ENCODE measurements around the gene LRFN3. TPM values are rescaled to one million over a fixed set of nuclear protein-coding genes. Genes with fewer than 3 reads are reported as not detected.

Gene LRFN3
- total and polyA plus RNA-seq, 10 of the 15 experiments (the other 5 are each of a cell fraction or from before 2014, with no cell fraction given), result 0.02 to 7.3 (median 2.0) TPM; not detected in 1

DNA sequence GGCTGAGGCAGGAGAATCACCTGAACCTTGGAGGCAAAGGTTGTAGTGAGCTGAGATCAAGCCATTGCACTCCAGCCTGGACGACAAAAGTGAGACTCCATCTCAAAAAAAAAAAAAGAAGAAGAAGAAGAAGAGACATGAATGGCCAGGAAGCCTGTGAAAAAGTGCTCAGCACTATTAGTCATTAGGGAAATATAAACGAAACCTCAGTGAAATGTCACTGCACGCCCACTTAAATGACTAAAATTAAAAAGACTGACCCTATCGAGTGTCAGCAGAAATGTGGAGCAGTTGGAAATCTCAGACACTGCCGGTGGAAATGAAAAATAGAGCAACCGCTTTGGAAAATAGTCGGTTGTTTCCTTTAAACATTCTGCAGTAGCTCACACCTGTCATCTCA lies 22.6 kb upstream of the LRFN3 start (continued):
- TF ChIP-seq, protein P1, sequence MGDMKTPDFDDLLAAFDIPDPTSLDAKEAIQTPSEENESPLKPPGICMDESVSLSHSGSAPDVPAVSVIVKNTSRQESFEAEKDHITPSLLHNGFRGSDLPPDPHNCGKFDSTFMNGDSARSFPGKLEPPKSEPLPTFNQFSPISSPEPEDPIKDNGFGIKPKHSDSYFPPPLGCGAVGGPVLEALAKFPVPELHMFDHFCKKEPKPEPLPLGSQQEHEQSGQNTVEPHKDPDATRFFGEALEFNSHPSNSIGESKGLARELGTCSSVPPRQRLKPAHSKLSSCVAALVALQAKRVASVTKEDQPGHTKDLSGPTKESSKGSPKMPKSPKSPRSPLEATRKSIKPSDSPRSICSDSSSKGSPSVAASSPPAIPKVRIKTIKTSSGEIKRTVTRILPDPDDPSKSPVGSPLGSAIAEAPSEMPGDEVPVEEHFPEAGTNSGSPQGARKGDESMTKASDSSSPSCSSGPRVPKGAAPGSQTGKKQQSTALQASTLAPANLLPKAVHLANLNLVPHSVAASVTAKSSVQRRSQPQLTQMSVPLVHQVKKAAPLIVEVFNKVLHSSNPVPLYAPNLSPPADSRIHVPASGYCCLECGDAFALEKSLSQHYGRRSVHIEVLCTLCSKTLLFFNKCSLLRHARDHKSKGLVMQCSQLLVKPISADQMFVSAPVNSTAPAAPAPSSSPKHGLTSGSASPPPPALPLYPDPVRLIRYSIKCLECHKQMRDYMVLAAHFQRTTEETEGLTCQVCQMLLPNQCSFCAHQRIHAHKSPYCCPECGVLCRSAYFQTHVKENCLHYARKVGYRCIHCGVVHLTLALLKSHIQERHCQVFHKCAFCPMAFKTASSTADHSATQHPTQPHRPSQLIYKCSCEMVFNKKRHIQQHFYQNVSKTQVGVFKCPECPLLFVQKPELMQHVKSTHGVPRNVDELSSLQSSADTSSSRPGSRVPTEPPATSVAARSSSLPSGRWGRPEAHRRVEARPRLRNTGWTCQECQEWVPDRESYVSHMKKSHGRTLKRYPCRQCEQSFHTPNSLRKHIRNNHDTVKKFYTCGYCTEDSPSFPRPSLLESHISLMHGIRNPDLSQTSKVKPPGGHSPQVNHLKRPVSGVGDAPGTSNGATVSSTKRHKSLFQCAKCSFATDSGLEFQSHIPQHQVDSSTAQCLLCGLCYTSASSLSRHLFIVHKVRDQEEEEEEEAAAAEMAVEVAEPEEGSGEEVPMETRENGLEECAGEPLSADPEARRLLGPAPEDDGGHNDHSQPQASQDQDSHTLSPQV (IDR thresholded peaks at IDR 0.05), result no peak
- 0 out of 2 replicates have a peak, but pooled peaks have one; percentile 17 for TF ChIP-seq EED (IDR thresholded peaks at IDR 0.05; ENCODE audit: low read depth)
- TF ChIP-seq NFIC (IDR thresholded peaks at IDR 0.05; ENCODE audit: low read depth, low read length), result no peak
- no peak for TF ChIP-seq TCF7 (IDR thresholded peaks at IDR 0.05; ENCODE audit: borderline replicate concordance)
- TF ChIP-seq DPF2 (IDR thresholded peaks at IDR 0.05), result 0 out of 2 replicates have a peak, but pooled peaks have one; percentile 65
- peak; percentile 60 for TF ChIP-seq MEF2B (IDR thresholded peaks at IDR 0.05; ENCODE audit: partially characterized antibody, poor library complexity, severe bottlenecking)
- peak; percentile 44; the same call in 1 of the 2 replicates for TF ChIP-seq JUNB (IDR thresholded peaks at IDR 0.05)
- TF ChIP-seq IKZF2 (IDR thresholded peaks at IDR 0.05), result peak; percentile 52 to 55; a peak in 2 of 4 replicates
- TF ChIP-seq, protein P2, sequence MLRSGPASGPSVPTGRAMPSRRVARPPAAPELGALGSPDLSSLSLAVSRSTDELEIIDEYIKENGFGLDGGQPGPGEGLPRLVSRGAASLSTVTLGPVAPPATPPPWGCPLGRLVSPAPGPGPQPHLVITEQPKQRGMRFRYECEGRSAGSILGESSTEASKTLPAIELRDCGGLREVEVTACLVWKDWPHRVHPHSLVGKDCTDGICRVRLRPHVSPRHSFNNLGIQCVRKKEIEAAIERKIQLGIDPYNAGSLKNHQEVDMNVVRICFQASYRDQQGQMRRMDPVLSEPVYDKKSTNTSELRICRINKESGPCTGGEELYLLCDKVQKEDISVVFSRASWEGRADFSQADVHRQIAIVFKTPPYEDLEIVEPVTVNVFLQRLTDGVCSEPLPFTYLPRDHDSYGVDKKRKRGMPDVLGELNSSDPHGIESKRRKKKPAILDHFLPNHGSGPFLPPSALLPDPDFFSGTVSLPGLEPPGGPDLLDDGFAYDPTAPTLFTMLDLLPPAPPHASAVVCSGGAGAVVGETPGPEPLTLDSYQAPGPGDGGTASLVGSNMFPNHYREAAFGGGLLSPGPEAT (IDR thresholded peaks at IDR 0.05; ENCODE audit: low read depth), result peak; percentile 77
- TF ChIP-seq, protein P3, sequence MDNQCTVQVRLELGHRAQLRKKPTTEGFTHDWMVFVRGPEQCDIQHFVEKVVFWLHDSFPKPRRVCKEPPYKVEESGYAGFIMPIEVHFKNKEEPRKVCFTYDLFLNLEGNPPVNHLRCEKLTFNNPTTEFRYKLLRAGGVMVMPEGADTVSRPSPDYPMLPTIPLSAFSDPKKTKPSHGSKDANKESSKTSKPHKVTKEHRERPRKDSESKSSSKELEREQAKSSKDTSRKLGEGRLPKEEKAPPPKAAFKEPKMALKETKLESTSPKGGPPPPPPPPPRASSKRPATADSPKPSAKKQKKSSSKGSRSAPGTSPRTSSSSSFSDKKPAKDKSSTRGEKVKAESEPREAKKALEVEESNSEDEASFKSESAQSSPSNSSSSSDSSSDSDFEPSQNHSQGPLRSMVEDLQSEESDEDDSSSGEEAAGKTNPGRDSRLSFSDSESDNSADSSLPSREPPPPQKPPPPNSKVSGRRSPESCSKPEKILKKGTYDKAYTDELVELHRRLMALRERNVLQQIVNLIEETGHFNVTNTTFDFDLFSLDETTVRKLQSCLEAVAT (IDR thresholded peaks at IDR 0.05), result 0 out of 2 replicates have a peak, but pooled peaks have one; percentile 67
- peak; percentile 31; the same call in 1 of the 2 replicates for TF ChIP-seq CREM (IDR thresholded peaks at IDR 0.05; ENCODE audit: low read depth)
- TF ChIP-seq EGR1 (IDR thresholded peaks at IDR 0.05; ENCODE audit: borderline replicate concordance in 1 of 2, low read depth in 2 of 2, low read length in 2 of 2), result peak in 1 of 2 experiments; percentile 45; a peak in 1 of 3 replicates
- TF ChIP-seq MEF2A (IDR thresholded peaks at IDR 0.05; ENCODE audit: insufficient read depth, low read depth, low read length), result 0 out of 2 replicates have a peak, but pooled peaks have one; percentile 55
- peak; percentile 59 for TF ChIP-seq MTA2 (IDR thresholded peaks at IDR 0.05; ENCODE audit: low read depth)
- TF ChIP-seq CREB1 (IDR thresholded peaks at IDR 0.05; ENCODE audit: low read depth), result 0 out of 2 replicates have a peak, but pooled peaks have one; percentile 19
- peak; percentile 68 for TF ChIP-seq NBN (IDR thresholded peaks at IDR 0.05)
- peak; percentile 59; the same call in 1 of the 2 replicates for TF ChIP-seq IKZF1 (conservative IDR thresholded peaks at IDR 0.05)
- peak; percentile 66 for TF ChIP-seq RUNX3 (IDR thresholded peaks at IDR 0.05; ENCODE audit: low read length)
- TF ChIP-seq POU2F2 (IDR thresholded peaks at IDR 0.05; ENCODE audit: borderline replicate concordance, low read depth, low read length), result 0 out of 3 replicates have a peak, but pooled peaks have one; percentile 57
- TF ChIP-seq, protein P4, sequence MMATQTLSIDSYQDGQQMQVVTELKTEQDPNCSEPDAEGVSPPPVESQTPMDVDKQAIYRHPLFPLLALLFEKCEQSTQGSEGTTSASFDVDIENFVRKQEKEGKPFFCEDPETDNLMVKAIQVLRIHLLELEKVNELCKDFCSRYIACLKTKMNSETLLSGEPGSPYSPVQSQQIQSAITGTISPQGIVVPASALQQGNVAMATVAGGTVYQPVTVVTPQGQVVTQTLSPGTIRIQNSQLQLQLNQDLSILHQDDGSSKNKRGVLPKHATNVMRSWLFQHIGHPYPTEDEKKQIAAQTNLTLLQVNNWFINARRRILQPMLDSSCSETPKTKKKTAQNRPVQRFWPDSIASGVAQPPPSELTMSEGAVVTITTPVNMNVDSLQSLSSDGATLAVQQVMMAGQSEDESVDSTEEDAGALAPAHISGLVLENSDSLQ (IDR thresholded peaks at IDR 0.05), result peak; percentile 61; the same call in 1 of the 2 replicates

Measured in GM12878 (cell line).